ENCODE results near the gene TTLL9.
"Not testable (repeated sequence)": the region's sequence is repeated elsewhere in the genome, so short reads cannot be mapped to it uniquely, and the experiment has no call there.

DNA sequence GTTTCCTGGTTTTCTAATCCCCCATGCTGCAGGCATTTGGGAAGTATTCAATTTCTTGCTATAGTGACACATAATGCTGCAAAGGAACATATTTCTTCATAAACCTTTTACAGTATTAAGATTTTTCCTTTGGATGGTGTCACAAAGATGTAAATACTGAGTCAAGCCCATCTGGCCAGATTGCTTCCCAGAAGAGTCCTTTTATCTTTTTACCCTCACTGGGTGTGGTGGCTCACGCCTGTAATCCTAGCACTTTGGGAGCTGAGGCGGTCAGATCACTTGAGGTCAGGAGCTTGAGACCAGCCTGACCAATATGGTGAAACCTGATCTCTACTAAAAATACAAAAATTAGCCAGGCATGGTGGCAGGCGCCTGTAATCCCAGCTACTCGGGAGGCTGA, 59.2 kb downstream of the TTLL9 start:
- TF ChIP-seq, protein P1, sequence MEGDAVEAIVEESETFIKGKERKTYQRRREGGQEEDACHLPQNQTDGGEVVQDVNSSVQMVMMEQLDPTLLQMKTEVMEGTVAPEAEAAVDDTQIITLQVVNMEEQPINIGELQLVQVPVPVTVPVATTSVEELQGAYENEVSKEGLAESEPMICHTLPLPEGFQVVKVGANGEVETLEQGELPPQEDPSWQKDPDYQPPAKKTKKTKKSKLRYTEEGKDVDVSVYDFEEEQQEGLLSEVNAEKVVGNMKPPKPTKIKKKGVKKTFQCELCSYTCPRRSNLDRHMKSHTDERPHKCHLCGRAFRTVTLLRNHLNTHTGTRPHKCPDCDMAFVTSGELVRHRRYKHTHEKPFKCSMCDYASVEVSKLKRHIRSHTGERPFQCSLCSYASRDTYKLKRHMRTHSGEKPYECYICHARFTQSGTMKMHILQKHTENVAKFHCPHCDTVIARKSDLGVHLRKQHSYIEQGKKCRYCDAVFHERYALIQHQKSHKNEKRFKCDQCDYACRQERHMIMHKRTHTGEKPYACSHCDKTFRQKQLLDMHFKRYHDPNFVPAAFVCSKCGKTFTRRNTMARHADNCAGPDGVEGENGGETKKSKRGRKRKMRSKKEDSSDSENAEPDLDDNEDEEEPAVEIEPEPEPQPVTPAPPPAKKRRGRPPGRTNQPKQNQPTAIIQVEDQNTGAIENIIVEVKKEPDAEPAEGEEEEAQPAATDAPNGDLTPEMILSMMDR (IDR thresholded peaks at IDR 0.05), result not testable (repeated sequence)
- TF ChIP-seq POLR2A, EP300 (IDR thresholded peaks at IDR 0.05): not testable (repeated sequence)

Data from upper lobe of left lung (tissue), 4 donors.